PC-9 (cell line): Measurements from ENCODE around the gene KLHL40. TPM values are rescaled to one million over a fixed set of nuclear protein-coding genes. Genes with fewer than 3 reads are reported as not detected.

Experiments used
- BruUV-seq: library from RNA; stranded (reverse); fragments of 400-500 nt; replicated peaks from 2 replicates; lab custom pipeline; 2021; lab: Mats Ljungman, UMichigan
- CTCF ChIA-PET: fragments of 300-600 bp; sonication (Branson Sonifier 250); formaldehyde crosslinking; loops from one replicate; lab custom pipeline; 2022; ENCODE audit warnings: antibody characterized with exemption; lab: Charles Lee
- POLR2A ChIA-PET: fragments of 300-600 bp; sonication (Branson Sonifier 250); formaldehyde crosslinking; loops from one replicate; lab custom pipeline; 2022; ENCODE audit warnings: antibody characterized with exemption; ENCODE audit not compliant: unreplicated experiment; lab: Charles Lee
- DNase-seq, 2 experiments: peaks; one replicate each; pipeline versions ENCODE4 v3.0.0 to v3.0.0-alpha.2; 2015 to 2022; ENCODE audit warnings: mixed read lengths in 1 of 2
- H2AFZ ChIP-seq: fragments of 200-600 bp; sonication (generic); 2 replicates; pipeline ENCODE4 v1.8.1; 2017; ENCODE audit warnings: antibody characterized with exemption
- H3F3A ChIP-seq: fragments of 200-600 bp; sonication (generic); 2 replicates; pipeline ENCODE4 v1.8.1; 2017; ENCODE audit warnings: antibody characterized with exemption, mild to moderate bottlenecking, low read depth; ENCODE audit not compliant: insufficient read depth
- H3K27ac ChIP-seq: fragments of 200-600 bp; sonication (generic); 2 replicates; pipeline ENCODE4 v1.6.1; 2016; ENCODE audit warnings: mixed run types
- H3K27me3 ChIP-seq: fragments of 200-600 bp; sonication (generic); 2 replicates; pipeline ENCODE4 v1.6.1; 2016; ENCODE audit warnings: low read depth, mixed run types; ENCODE audit not compliant: insufficient read depth
- H3K36me3 ChIP-seq: fragments of 200-600 bp; sonication (generic); 2 replicates; pipeline ENCODE4 v1.6.1; 2016; ENCODE audit warnings: low read depth, mixed run types
- H3K4me1 ChIP-seq: fragments of 200-600 bp; sonication (generic); replicated peaks from 2 replicates; pipeline ENCODE4 v1.6.1; 2016; ENCODE audit warnings: mixed run types; ENCODE audit not compliant: insufficient read depth
- H3K4me2 ChIP-seq: fragments of 200-600 bp; sonication (generic); 2 replicates; pipeline ENCODE4 v1.6.1; 2017; ENCODE audit warnings: mixed run types
- H3K4me3 ChIP-seq: fragments of 200-600 bp; sonication (generic); 2 replicates; pipeline ENCODE4 v1.6.1; 2016; ENCODE audit warnings: mixed run types
- H3K79me2 ChIP-seq: fragments of 200-600 bp; sonication (generic); 2 replicates; pipeline ENCODE4 v1.6.1; 2017; ENCODE audit warnings: low read depth, mixed run types
- H3K9me2 ChIP-seq: fragments of 200-600 bp; sonication (generic); 2 replicates; pipeline ENCODE4 v1.8.1; 2017; ENCODE audit warnings: mild to moderate bottlenecking; ENCODE audit not compliant: insufficient read depth
- H3K9me3 ChIP-seq: fragments of 200-600 bp; sonication (generic); 2 replicates; pipeline ENCODE4 v1.8.1; 2016; ENCODE audit warnings: low read depth; ENCODE audit not compliant: insufficient read depth
- H4K20me1 ChIP-seq: fragments of 200-600 bp; sonication (generic); 2 replicates; pipeline ENCODE4 v1.8.1; 2017; ENCODE audit not compliant: insufficient read depth
- CTCF ChIP-seq: fragments of 200-600 bp; sonication (generic); conservative IDR thresholded peaks from 2 replicates; pipeline ENCODE4 v1.6.1; 2017; ENCODE audit warnings: mixed run types, antibody characterized with exemption, mild to moderate bottlenecking, moderate library complexity
- EZH2 ChIP-seq: fragments of 200-600 bp; sonication (generic); IDR thresholded peaks from 2 replicates; pipeline ENCODE4 v1.8.0; 2017; ENCODE audit warnings: antibody characterized with exemption, low read depth
- intact Hi-C: fragments of 100-400 bp; cut with micrococcal nuclease; formaldehyde crosslinking; loops from one replicate; pipeline ENCODE4 v1.10.0; 2022; ENCODE audit not compliant: unreplicated experiment
- total RNA-seq: library from RNA; stranded (reverse); gene quantifications from 2 replicates; pipeline ENCODE4 v1.2.3, GENCODE V29; 2021

Gene KLHL40
- total RNA-seq, 1 experiment from 2014 or later = not detected

GRCh38 chr3:42666022-42666421 is 19.3 kb upstream of the KLHL40 start:
- TF ChIP-seq EZH2 (no peak), CTCF (no peak)
- Histone ChIP-seq H3K4me3 (no peak overlapping the region), H3K27ac (no peak overlapping the region), H3F3A (no peaks in the 10 kb centered on the region), H3K27me3 (no peaks in the 10 kb centered on the region), H2AFZ (no peak overlapping the region), H3K4me1 (no peaks in the 10 kb centered on the region), H3K9me3 (no peaks in the 10 kb centered on the region), H3K4me2 (no peak overlapping the region), H4K20me1 (no peaks in the 10 kb centered on the region), H3K9me2 (no peaks in the 10 kb centered on the region), H3K36me3 (no peaks in the 10 kb centered on the region), H3K79me2 (no peaks in the 10 kb centered on the region)
- no peak for DNase-seq
- POLR2A ChIA-PET = no interaction called here
- CTCF ChIA-PET = no interaction called here
- intact Hi-C loops = no loop called here
- BruUV-seq = no TSS peak

DNA sequence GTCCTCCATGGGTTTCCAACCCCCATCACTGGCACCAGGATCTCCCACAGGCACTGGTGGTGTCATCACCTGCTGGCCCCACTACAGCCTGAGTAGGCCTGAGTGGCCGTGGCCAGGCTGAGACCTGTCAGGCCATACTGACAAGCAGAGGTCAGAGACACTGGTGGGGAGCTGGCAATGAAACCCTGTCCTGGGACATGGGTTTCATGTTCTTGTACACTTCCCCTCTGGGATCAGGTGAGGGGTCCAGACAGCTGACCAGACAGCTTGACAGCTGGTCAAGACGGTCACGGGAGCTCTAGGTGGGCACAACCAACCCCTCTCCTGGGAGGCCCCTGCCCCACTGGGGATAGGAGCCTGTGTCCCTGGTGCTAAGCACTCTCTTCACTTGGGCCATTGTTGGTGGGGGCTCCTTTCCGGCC is 18.7 kb upstream of the KLHL40 start:
- no peaks in the 10 kb centered on the region for H3F3A ChIP-seq
- H3K4me1 ChIP-seq = no peaks in the 10 kb centered on the region
- POLR2A ChIA-PET = no interaction called here
- no peak overlapping the region for H3K27ac ChIP-seq
- H3K9me2 ChIP-seq = no peaks in the 10 kb centered on the region
- H3K27me3 ChIP-seq = no peaks in the 10 kb centered on the region
- H3K36me3 ChIP-seq = no peaks in the 10 kb centered on the region
- H3K4me2 ChIP-seq = no peak overlapping the region
- no peak overlapping the region for H2AFZ ChIP-seq
- intact Hi-C loops = no loop called here
- DNase-seq = no peak
- no peak overlapping the region for H3K4me3 ChIP-seq
- BruUV-seq = no TSS peak
- CTCF ChIA-PET = no interaction called here
- H3K9me3 ChIP-seq = no peaks in the 10 kb centered on the region
- no peak for TF ChIP-seq EZH2
- no peak for TF ChIP-seq CTCF
- H3K79me2 ChIP-seq = no peaks in the 10 kb centered on the region
- no peaks in the 10 kb centered on the region for H4K20me1 ChIP-seq

GRCh38 chr3:42667096-42667522 is 18.2 kb upstream of the KLHL40 start:
- H3F3A ChIP-seq = no peaks in the 10 kb centered on the region
- no peak overlapping the region for H2AFZ ChIP-seq
- H3K27ac ChIP-seq = no peak overlapping the region
- H3K27me3 ChIP-seq = no peaks in the 10 kb centered on the region
- intact Hi-C loops = no loop called here
- CTCF ChIA-PET = interaction anchor here (0.6 kb wide), 1 partner anchor 108 kb away, joined by 4 read pairs; no protein-coding TSS in a partner anchor
- no peak for TF ChIP-seq CTCF
- TF ChIP-seq EZH2 = no peak
- H3K9me2 ChIP-seq = no peaks in the 10 kb centered on the region
- H3K4me1 ChIP-seq = no peaks in the 10 kb centered on the region
- no peak for DNase-seq
- no peaks in the 10 kb centered on the region for H3K9me3 ChIP-seq
- POLR2A ChIA-PET = no interaction called here
- H3K4me3 ChIP-seq = no peak overlapping the region
- no peak overlapping the region for H3K4me2 ChIP-seq
- no peaks in the 10 kb centered on the region for H4K20me1 ChIP-seq
- BruUV-seq = no TSS peak
- no peaks in the 10 kb centered on the region for H3K36me3 ChIP-seq
- no peaks in the 10 kb centered on the region for H3K79me2 ChIP-seq
